GM23248 (cell line): Measurements from ENCODE around the gene ANKFN1.

Source experiments
- EZH2 ChIP-seq: fragments of 200-600 bp; sonication (generic); IDR thresholded peaks from 2 replicates; pipeline ENCODE4 v1.6.1; 2018; ENCODE audit warnings: antibody characterized with exemption, mild to moderate bottlenecking; ENCODE audit not compliant: insufficient read depth, poor library complexity, severe bottlenecking
- EZH2phosphoT487 ChIP-seq: fragments of 200-600 bp; sonication (generic); IDR thresholded peaks from 2 replicates; pipeline ENCODE4 v1.6.1; 2018; ENCODE audit warnings: antibody characterized with exemption, moderate library complexity, mild to moderate bottlenecking, low read depth; ENCODE audit not compliant: insufficient read depth

GRCh38 chr17:56142325-56142724 is 10.9 kb upstream of the ANKFN1 start:
- TF ChIP-seq EZH2 (no peak), EZH2phosphoT487 (no peak)
